CMK (cell line): ENCODE measurements around the gene EIF3B.
A peak's percentile ranks its signal among the peaks of the same experiment; 100 is the strongest.
"Not testable (repeated sequence)": the region's sequence is repeated elsewhere in the genome, so short reads cannot be mapped to it uniquely, and the experiment has no call there.

Experiments
- DNase-seq: peaks from one replicate; pipeline ENCODE4 v3.0.0-alpha.2; 2010; ENCODE audit warnings: low read depth

The EIF3B gene

GRCh38 chr7:2403014-2403717 lies 48.5 kb downstream of the EIF3B start, which contains the start of gene CHST12:
Gene CHST12, plus strand, starts transcription at chr7:2403611. Its CDS starts 29,029 bp downstream, at chr7:2432640.
- DNase-seq: peak; percentile 70

DNA sequence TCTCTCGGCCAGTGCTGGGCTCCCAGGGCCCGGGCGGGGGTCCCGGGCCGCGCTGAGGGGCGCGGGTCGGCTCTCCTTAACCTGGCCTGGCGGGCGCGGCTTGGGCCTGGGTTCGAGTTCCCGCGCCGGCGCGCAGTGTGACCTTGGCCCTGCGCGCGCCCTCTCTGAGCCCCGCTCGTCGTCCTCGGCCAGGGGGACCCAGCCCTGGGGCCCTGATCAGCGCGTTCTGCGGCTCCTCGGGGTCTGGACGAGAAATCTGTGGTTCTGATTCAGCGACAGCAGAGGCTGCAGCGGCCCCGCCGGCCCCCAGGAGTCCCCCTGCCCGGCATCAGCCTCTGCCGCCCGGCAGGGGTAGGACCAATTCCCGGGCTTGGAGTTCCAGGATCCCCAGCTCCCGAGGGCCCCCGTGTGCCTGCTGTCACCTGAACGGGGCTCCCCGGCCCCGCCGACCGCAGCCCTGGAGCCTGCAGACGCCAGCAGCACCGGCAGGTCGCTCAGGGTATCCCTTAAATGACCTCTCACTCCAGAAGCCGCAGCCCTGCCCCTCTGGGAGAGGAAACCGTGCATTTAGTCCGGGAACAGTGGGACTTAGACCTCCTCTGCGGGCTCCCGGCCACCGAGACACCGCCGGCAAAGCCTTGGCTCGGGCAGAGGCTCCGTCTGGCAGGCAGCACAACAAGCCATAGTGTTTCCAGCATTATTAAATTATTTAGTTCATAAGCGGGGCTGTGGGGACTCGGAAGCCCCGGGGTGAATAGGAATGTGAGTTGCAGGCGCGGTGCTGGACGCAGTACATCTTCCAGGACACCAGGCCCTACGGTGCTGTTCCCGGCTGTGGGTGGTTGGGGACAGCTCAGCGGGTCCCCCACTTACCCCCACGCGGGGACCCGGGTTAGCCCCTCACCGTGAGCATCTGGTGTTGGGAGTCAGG lies 49.4 kb downstream of the EIF3B start:
- DNase-seq: no peak

DNA sequence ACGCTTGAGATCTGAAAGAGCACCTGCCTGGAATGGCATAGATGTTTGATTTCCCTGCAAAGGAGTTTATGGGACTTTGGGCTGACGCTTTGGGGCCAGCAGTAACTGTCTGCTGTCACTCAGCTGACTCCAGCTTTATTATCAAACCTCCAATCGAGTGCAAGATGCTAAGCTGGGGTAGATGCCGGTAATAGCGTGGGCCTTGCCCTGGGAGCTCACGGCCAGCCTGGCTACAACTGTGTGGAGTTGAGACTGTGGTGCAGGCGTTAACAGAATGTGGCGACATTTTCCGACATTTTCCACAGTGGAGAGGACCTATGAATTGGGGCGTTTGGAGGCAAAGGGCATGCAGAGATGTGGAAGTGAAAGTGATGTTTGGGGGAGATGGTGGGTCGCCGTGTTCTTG lies 50.1 kb downstream of the EIF3B start:
- DNase-seq: no peak

DNA sequence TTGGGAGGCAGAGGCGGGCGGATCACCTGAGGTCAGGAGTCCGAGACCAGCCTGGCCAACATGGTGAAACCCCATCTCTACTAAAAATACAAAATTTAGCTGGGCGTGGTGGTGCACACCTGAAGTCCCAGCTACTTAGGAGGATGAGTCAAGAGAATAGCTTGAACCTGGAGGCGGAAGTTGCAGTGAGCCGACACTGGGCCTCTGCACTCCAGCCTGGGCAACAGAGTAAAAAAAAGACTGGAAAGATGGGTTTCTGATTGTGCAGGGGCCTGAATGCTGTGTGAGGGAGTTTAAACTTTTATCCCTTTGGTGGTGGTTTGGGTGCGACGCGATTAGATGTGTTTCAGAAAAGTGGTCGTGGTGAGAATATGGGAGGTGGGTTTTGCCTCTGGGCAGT lies 50.6 kb downstream of the EIF3B start:
- DNase-seq: no peak

GRCh38 chr7:2405601-2406345 lies 51.1 kb downstream of the EIF3B start:
- no peak for DNase-seq

- DNase-seq: no peak
Measured at GRCh38 chr7:2409745-2410414, 55.3 kb downstream of the EIF3B start.

GRCh38 chr7:2411049-2411448 lies 56.4 kb downstream of the EIF3B start:
- no peak for DNase-seq

- DNase-seq: no peak
Measured at GRCh38 chr7:2411815-2412586, 57.4 kb downstream of the EIF3B start.

DNA sequence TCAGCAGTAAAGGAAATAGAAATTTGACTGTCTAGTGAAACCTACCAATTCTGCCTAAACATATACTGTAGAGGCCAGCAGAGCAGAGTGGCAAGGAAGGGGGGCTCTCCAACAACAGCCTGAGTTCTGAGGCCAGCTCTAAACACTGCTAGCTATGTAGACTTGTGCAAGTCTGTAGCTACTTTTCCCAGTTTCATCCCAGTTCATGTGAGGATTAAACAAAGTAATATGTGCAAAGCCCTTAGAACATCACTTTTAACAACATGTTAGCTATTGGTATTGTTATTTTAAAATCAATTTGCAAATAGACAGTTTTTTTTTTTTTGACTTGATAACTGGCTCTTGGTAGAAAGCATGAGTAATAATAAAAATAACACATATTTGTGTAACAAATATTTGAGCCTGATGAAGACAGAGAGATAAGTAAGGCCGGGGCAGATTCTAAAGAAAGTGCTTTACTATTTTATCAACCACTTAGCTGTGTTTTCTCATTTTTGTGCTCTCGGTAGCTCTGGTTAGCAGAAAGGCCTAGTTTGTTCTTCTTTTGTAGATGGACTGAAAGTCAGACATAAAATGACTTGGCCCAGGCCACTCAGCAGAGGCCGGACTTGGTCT lies 58.1 kb downstream of the EIF3B start:
- DNase-seq: no peak

DNA sequence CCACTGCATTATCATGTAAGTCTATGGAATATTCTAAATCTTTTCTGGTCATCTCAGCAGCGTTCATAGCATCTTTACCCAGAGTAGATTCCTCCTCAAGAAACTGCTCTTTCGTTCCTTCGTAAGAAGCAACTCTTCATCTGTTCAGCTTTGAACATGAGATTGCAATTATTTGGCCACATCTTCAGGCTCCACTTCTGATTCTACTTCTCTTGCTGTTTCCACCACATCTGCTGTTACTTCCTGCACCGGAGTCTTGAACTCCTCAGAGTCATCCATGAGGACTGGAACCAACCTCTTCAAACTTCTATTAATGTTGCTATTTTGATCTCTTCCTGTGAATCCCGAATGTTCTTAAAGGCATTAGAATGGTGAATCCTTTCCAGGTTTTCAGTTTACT lies 61.4 kb downstream of the EIF3B start:
- no peak for DNase-seq

- DNase-seq: no peak
Measured at GRCh38 chr7:2416650-2417049, 62.0 kb downstream of the EIF3B start.

- not testable (repeated sequence) for DNase-seq
Measured at GRCh38 chr7:2417178-2417577, 62.6 kb downstream of the EIF3B start.

DNA sequence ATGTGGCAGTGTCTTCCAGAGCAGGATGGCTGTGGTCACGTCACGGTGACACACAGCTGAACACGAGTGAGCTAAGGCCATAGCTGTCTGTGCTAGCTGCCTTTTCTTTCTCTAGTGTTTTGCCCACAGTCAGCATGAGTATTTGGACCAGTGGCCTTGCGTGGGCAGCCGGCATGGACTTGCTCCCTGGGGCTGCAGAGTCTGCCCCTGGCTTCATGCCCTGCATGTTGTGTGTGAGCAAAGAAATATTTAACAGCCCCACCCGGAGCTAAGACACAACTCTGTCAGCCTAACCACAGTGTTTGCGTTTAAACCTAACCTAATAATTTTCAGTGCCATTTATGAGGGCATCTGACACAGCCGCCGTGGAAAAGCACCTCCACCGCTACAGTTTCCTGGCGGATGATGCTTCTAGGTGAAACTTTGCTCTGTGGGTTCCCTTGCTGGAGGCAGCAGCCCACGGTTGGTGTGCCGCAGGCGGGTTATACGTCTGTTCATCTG lies 63.4 kb downstream of the EIF3B start:
- no peak for DNase-seq

DNA sequence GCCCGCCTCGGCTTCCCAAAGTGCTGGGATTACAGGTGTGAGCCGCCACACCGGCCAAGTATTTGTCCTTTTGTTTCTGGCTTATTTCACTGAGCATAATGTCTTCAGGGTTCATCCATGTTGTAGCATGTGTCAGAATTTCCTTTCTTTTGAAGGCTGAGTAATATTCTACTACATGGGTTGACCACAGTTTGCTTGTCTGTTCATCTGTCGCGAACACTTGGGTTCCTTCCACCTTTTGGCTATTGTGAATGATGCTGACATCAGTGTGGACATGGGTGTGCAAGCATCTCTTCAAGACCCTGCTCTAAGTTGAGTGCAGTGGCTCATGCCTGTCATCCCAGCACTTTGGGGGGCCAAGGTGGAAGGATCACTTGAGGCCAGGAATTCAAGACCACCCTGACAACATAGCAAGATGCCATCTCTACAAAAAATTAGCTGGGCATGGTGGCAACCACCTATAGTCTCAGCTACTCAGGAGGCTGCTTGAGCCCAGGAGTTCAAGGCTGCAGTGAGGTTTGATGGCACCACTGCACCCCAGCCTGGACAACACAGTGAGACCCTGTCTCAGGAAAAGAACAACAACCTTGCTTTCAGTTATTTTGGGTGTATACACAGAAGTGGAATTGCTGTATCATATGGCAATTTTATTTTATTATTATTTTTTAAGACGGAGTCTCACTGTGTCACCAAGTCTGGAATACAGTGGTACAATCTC lies 65.7 kb downstream of the EIF3B start:
- no peak for DNase-seq

- no peak for DNase-seq
Measured at GRCh38 chr7:2421943-2422310, 67.3 kb downstream of the EIF3B start.

GRCh38 chr7:2425749-2426148 lies 71.1 kb downstream of the EIF3B start:
- no peak for DNase-seq
